NCI-H1105 (cell line): Measurements from ENCODE around the gene FBLN1.

Experiments used
- DNase-seq: peaks from one replicate; lab custom pipeline; 2025; lab: John Stamatoyannopoulos, UW

FBLN1 gene

GRCh38 chr22:45504373-45505341 is 2.0 kb downstream of the FBLN1 start:
- no peak for DNase-seq

GRCh38 chr22:45505991-45506747 is 3.5 kb downstream of the FBLN1 start:
- no peak for DNase-seq

GRCh38 chr22:45506816-45507360 is 4.2 kb downstream of the FBLN1 start:
- no peak for DNase-seq

- no peak for DNase-seq
Observed at GRCh38 chr22:45507798-45508197, 5.1 kb downstream of the FBLN1 start.

- no peak for DNase-seq
Observed at GRCh38 chr22:45508814-45509213, 6.1 kb downstream of the FBLN1 start.

GRCh38 chr22:45510376-45511232 is 7.9 kb downstream of the FBLN1 start:
- no peak for DNase-seq

GRCh38 chr22:45511847-45512261 is 9.2 kb downstream of the FBLN1 start:
- no peak for DNase-seq

GRCh38 chr22:45512363-45512762 is 9.7 kb downstream of the FBLN1 start:
- DNase-seq, result no peak

GRCh38 chr22:45515676-45516075 is 13.0 kb downstream of the FBLN1 start:
- no peak for DNase-seq

GRCh38 chr22:45516163-45516562 is 13.5 kb downstream of the FBLN1 start:
- no peak for DNase-seq

GRCh38 chr22:45516923-45517675 is 14.4 kb downstream of the FBLN1 start:
- no peak for DNase-seq

- no peak for DNase-seq
Observed at GRCh38 chr22:45518136-45518535, 15.5 kb downstream of the FBLN1 start.

- no peak for DNase-seq
Observed at GRCh38 chr22:45518580-45518991, 15.9 kb downstream of the FBLN1 start.

GRCh38 chr22:45521178-45521577 is 18.5 kb downstream of the FBLN1 start:
- DNase-seq, result no peak

GRCh38 chr22:45522462-45522861 is 19.8 kb downstream of the FBLN1 start:
- no peak for DNase-seq

- DNase-seq, result no peak
Observed at GRCh38 chr22:45524157-45524556, 21.5 kb downstream of the FBLN1 start.

GRCh38 chr22:45524966-45525365 is 22.3 kb downstream of the FBLN1 start:
- no peak for DNase-seq

GRCh38 chr22:45525480-45525879 is 22.8 kb downstream of the FBLN1 start:
- no peak for DNase-seq

- no peak for DNase-seq
Observed at GRCh38 chr22:45526281-45526680, 23.6 kb downstream of the FBLN1 start.

GRCh38 chr22:45526768-45527360 is 24.2 kb downstream of the FBLN1 start:
- no peak for DNase-seq

- no peak for DNase-seq
Observed at GRCh38 chr22:45527456-45527855, 24.8 kb downstream of the FBLN1 start.
